ENCODE results near the gene CMPK1. TPM values are rescaled to one million over a fixed set of nuclear protein-coding genes. Genes with fewer than 3 reads are reported as not detected.
"Not testable (repeated sequence)": the region's sequence is repeated elsewhere in the genome, so short reads cannot be mapped to it uniquely, and the experiment has no call there.

The CMPK1 gene
- total RNA-seq = 79.8 and 94.5 TPM in 2 replicates

DNA sequence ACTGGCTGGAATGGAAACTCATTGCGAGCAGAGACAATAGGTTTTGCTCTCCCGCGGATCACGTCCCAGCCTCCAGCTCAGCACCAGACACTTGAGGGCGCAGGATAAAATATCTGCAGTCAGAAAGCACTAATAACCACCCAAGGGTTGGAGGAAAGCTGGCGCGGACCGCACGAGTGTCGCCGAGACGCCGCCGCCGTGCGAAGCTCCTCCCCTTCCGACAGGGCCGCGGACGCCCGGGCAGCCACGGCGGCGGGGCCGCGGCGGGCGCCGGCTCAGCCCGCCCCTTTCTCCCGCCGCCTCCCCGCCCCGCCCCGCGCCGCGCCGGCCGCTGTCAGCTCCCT, at the start of gene CMPK1:
TSS of gene CMPK1 (plus strand) at position 213 of the 344 bp plus-strand sequence. CDS start 156 bp downstream, outside the sequence.
- Histone ChIP-seq H3K4me3 (ENCODE audit: low read depth, low read length) (peak within 1 kb of the TSS; percentile 69), H3K36me3 (ENCODE audit: control insufficient read depth, insufficient read depth, low read length) (no peaks in the 10 kb centered on the region), H3K27me3 (ENCODE audit: control insufficient read depth, insufficient read depth, low read length) (no peaks in the 10 kb centered on the region)
- TF ChIP-seq, protein P1, sequence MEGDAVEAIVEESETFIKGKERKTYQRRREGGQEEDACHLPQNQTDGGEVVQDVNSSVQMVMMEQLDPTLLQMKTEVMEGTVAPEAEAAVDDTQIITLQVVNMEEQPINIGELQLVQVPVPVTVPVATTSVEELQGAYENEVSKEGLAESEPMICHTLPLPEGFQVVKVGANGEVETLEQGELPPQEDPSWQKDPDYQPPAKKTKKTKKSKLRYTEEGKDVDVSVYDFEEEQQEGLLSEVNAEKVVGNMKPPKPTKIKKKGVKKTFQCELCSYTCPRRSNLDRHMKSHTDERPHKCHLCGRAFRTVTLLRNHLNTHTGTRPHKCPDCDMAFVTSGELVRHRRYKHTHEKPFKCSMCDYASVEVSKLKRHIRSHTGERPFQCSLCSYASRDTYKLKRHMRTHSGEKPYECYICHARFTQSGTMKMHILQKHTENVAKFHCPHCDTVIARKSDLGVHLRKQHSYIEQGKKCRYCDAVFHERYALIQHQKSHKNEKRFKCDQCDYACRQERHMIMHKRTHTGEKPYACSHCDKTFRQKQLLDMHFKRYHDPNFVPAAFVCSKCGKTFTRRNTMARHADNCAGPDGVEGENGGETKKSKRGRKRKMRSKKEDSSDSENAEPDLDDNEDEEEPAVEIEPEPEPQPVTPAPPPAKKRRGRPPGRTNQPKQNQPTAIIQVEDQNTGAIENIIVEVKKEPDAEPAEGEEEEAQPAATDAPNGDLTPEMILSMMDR (IDR thresholded peaks at IDR 0.05; ENCODE audit: insufficient read depth, low read length, severe bottlenecking) = peak; percentile 12
- FAIRE-seq (no peak), DNase-seq (ENCODE audit: low read depth) (peak; percentile 75)

DNA sequence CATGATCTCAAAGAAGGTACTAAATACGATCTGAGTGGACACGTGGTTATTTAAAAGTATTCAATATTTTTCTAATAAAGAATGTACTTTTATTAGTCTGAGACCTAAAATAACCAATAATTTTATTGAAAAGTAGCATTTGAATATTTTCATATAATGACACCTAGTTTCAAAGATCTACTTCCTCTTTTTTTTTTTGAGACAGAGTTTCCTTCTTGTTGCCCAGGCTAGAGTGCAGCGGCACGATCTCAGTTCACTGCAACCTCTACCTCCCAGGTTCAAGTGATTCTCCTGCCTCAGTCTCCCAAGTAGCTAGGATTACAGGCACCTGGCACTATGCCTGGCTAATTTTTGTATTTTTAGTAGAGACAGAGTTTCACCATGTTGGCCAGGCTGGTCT, 45.5 kb upstream of the CMPK1 start:
- H3K36me3 ChIP-seq (ENCODE audit: control insufficient read depth, insufficient read depth, low read length); DNase-seq (ENCODE audit: low read depth); FAIRE-seq; H3K27me3 ChIP-seq (ENCODE audit: control insufficient read depth, insufficient read depth, low read length); H3K4me3 ChIP-seq (ENCODE audit: low read depth, low read length): not testable (repeated sequence)

- H3K36me3 ChIP-seq (ENCODE audit: control insufficient read depth, insufficient read depth, low read length); H3K27me3 ChIP-seq (ENCODE audit: control insufficient read depth, insufficient read depth, low read length); DNase-seq (ENCODE audit: low read depth); FAIRE-seq; H3K4me3 ChIP-seq (ENCODE audit: low read depth, low read length): not testable (repeated sequence)
Observed at GRCh38 chr1:47294863-47295262, 38.7 kb upstream of the CMPK1 start.

- DNase-seq (ENCODE audit: low read depth) (no peak), FAIRE-seq (no peak)
- Histone ChIP-seq H3K36me3 (ENCODE audit: control insufficient read depth, insufficient read depth, low read length) (no peaks in the 10 kb centered on the region), H3K27me3 (ENCODE audit: control insufficient read depth, insufficient read depth, low read length) (no peaks in the 10 kb centered on the region), H3K4me3 (ENCODE audit: low read depth, low read length) (no peak overlapping the region)
- TF ChIP-seq, protein P1 (IDR thresholded peaks at IDR 0.05; ENCODE audit: insufficient read depth, low read length, severe bottlenecking) = no peak
Observed at GRCh38 chr1:47295579-47295978, 38.0 kb upstream of the CMPK1 start.

DNA sequence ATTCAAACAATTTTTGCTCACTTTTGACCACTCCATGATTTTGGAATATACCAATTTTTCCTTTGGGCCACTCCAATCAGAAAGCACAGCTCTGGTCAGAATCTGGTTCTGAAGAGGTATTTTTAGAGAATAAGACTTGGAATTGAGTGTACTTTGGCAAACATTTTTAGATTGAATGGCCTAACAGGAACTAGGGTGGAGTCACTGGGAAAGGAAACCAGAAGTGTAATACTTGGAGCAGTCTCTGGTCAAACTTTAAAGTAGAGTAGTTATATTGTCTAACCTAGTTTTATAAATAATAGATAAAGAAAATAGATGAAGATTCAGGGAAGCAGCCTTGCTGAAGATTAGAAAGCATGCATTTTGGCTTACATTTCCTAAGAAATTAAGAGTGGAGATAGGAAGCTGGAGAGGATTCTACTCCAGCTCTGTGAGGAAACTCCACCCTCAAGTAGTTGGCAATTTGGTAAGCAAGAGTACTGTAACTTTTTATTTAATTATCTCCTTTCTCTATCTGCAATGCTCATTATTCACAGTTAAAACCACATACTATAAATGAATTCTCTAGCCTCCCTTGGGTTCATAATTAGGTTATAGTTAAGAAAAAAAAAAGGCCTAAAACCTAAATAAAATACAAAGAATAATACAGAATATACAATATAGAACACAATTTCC, 35.4 kb upstream of the CMPK1 start:
- H3K4me3 ChIP-seq (ENCODE audit: low read depth, low read length) = no peak overlapping the region
- no peaks in the 10 kb centered on the region for H3K36me3 ChIP-seq (ENCODE audit: control insufficient read depth, insufficient read depth, low read length)
- no peaks in the 10 kb centered on the region for H3K27me3 ChIP-seq (ENCODE audit: control insufficient read depth, insufficient read depth, low read length)
- FAIRE-seq = no peak
- TF ChIP-seq, protein P1 (IDR thresholded peaks at IDR 0.05; ENCODE audit: insufficient read depth, low read length, severe bottlenecking) = no peak
- DNase-seq (ENCODE audit: low read depth) = no peak

GRCh38 chr1:47302472-47302871, 31.1 kb upstream of the CMPK1 start:
- TF ChIP-seq, protein P1 (IDR thresholded peaks at IDR 0.05; ENCODE audit: insufficient read depth, low read length, severe bottlenecking) = no peak
- no peak for FAIRE-seq
- H3K4me3 ChIP-seq (ENCODE audit: low read depth, low read length) = no peak overlapping the region
- no peaks in the 10 kb centered on the region for H3K27me3 ChIP-seq (ENCODE audit: control insufficient read depth, insufficient read depth, low read length)
- no peak for DNase-seq (ENCODE audit: low read depth)
- H3K36me3 ChIP-seq (ENCODE audit: control insufficient read depth, insufficient read depth, low read length) = no peaks in the 10 kb centered on the region

DNA sequence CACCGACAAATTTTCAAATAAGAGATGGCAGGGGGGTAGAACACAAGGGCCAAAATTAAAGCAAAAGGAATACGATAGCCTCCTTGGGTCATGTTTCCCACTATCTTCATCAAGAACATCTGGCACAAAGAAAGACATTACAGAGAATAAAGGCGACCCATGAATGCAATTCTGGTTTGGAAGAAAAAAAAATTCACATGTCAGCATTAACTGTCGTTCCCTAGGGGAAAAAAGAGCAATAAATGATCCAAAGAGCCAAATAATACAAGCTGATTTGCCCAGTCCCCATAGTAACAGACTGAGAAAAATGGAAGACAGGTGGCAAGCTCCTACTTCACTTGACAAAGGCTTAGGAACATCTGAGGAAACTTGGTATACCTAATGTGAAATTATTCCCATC, 24.2 kb upstream of the CMPK1 start:
- Histone ChIP-seq H3K36me3 (ENCODE audit: control insufficient read depth, insufficient read depth, low read length) (no peaks in the 10 kb centered on the region), H3K4me3 (ENCODE audit: low read depth, low read length) (no peak overlapping the region), H3K27me3 (ENCODE audit: control insufficient read depth, insufficient read depth, low read length) (no peaks in the 10 kb centered on the region)
- no peak for DNase-seq (ENCODE audit: low read depth)
- TF ChIP-seq, protein P1 (IDR thresholded peaks at IDR 0.05; ENCODE audit: insufficient read depth, low read length, severe bottlenecking) = no peak
- FAIRE-seq = no peak
